ENCODE data around the gene GAA.

The GAA gene

DNA sequence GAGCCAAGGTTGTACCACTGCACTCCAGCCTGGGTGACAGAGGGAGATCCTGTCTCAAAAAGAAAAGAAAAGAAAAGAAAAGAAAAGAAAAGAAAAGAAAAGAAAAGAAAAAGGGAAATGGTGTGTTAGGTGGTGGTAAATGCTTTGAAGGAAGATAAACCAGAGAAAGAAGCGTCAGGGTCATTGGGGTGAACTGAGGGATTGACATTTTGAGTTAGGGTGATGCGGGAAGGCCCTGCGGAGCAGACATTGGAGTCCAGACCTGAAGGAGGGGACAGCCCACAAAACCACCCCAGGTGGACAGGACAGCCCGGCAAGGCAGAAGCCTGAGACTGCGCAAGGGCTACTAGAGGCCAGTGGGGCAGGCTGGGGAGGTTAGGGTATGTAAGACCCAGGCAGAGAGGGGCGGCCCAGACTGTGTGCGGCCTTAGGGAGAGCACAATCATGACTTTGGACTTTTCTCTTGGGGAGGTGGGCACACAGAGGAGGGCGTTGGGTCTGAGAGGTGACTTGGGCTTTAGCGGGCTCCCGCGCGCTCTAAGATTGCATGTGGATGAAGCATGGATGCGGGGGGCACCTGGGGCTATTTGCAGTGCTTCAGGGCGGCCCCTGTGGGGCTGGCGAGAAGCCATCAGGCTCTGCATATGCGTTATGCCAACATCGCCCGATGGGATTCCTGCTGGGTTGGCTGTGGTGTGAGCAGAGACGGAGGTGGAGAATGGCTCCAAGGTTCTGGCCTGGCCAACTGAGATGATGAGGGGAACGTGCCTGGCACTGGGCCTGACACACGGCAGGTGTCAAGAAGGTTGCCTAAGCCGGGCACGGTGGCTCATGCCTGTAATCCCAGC is 3.3 kb upstream of the GAA start:
- DNase-seq (ENCODE audit: low read depth), result no peak
- TF ChIP-seq, protein P1, sequence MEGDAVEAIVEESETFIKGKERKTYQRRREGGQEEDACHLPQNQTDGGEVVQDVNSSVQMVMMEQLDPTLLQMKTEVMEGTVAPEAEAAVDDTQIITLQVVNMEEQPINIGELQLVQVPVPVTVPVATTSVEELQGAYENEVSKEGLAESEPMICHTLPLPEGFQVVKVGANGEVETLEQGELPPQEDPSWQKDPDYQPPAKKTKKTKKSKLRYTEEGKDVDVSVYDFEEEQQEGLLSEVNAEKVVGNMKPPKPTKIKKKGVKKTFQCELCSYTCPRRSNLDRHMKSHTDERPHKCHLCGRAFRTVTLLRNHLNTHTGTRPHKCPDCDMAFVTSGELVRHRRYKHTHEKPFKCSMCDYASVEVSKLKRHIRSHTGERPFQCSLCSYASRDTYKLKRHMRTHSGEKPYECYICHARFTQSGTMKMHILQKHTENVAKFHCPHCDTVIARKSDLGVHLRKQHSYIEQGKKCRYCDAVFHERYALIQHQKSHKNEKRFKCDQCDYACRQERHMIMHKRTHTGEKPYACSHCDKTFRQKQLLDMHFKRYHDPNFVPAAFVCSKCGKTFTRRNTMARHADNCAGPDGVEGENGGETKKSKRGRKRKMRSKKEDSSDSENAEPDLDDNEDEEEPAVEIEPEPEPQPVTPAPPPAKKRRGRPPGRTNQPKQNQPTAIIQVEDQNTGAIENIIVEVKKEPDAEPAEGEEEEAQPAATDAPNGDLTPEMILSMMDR (conservative IDR thresholded peaks at IDR 0.05; ENCODE audit: control insufficient read depth, insufficient read depth, low read depth, low read length), result no peak
- H3K4me3 ChIP-seq (ENCODE audit: control insufficient read depth, low read depth, low read length), result no peak overlapping the region

DNA sequence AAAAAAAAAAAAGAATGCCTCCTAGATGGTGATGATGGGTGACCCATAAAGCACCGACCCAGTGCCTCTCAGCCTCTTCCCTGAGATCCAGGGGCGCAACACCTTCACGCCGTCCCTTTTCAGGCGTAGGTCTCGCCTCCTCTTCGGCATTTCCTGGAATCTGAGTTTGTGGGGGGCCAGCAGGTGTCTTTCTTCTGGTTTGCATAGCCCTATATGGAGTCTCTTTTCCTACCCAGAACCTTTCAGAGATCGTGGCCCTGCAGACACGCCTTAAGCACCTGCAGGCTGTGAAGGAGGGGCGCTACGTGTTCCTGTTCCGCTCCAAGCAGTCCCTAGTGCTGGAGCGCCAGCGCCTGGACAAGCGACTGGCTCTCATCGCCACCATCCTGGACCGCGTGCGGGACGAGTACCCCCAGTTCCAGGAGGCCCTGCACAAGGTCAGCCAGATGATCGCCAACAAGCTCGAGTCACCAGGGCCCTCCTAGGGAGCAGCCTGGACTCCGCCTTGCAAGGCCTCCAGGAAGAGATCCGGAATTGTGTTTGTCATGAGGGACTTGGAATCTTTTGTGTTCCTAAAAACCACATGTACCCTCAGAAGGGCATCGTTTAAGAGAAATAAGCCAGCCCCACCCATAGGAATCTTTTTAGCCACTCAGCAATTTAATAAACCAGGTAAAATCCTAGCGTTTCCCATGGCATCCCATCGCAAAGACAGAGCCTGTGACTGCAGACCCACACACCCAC is 1.9 kb upstream of the GAA start:
- TF ChIP-seq, protein P1 (conservative IDR thresholded peaks at IDR 0.05; ENCODE audit: control insufficient read depth, insufficient read depth, low read depth, low read length), result no peak

DNA sequence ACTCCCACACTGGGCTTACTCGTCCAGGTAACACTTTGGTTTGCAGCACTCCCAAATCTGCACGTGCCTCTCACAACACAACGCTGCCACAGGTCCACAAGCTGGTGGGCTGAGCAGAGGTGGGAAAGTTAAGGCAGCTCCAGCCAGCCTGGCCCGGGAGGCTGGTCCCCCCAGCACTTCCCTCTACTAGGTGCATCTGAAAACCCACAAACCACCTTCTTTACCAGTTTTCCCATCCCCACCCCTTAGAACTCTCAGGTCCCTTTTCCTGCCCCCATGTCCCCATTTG is 1.4 kb upstream of the GAA start:
- TF ChIP-seq, protein P1 (conservative IDR thresholded peaks at IDR 0.05; ENCODE audit: control insufficient read depth, insufficient read depth, low read depth, low read length), result no peak
- DNase-seq (ENCODE audit: low read depth), result no peak
- H3K4me3 ChIP-seq (ENCODE audit: control insufficient read depth, low read depth, low read length), result no peak overlapping the region

More for the DNA sequence above, 1.9 kb upstream of the GAA start:
- no peak overlapping the region for H3K4me3 ChIP-seq (ENCODE audit: control insufficient read depth, low read depth, low read length)
- no peak for DNase-seq (ENCODE audit: low read depth)

DNA sequence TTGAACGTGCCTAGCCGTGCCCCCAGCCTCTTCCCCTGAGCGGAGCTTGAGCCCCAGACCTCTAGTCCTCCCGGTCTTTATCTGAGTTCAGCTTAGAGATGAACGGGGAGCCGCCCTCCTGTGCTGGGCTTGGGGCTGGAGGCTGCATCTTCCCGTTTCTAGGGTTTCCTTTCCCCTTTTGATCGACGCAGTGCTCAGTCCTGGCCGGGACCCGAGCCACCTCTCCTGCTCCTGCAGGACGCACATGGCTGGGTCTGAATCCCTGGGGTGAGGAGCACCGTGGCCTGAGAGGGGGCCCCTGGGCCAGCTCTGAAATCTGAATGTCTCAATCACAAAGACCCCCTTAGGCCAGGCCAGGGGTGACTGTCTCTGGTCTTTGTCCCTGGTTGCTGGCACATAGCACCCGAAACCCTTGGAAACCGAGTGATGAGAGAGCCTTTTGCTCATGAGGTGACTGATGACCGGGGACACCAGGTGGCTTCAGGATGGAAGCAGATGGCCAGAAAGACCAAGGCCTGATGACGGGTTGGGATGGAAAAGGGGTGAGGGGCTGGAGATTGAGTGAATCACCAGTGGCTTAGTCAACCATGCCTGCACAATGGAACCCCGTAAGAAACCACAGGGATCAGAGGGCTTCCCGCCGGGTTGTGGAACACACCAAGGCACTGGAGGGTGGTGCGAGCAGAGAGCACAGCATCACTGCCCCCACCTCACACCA is 724 bp downstream of the GAA start:
- H3K4me3 ChIP-seq (ENCODE audit: control insufficient read depth, low read depth, low read length), result peak overlapping the region; percentile 90
- DNase-seq (ENCODE audit: low read depth), result peak; percentile 63
- TF ChIP-seq, protein P1 (conservative IDR thresholded peaks at IDR 0.05; ENCODE audit: control insufficient read depth, insufficient read depth, low read depth, low read length), result no peak

DNA sequence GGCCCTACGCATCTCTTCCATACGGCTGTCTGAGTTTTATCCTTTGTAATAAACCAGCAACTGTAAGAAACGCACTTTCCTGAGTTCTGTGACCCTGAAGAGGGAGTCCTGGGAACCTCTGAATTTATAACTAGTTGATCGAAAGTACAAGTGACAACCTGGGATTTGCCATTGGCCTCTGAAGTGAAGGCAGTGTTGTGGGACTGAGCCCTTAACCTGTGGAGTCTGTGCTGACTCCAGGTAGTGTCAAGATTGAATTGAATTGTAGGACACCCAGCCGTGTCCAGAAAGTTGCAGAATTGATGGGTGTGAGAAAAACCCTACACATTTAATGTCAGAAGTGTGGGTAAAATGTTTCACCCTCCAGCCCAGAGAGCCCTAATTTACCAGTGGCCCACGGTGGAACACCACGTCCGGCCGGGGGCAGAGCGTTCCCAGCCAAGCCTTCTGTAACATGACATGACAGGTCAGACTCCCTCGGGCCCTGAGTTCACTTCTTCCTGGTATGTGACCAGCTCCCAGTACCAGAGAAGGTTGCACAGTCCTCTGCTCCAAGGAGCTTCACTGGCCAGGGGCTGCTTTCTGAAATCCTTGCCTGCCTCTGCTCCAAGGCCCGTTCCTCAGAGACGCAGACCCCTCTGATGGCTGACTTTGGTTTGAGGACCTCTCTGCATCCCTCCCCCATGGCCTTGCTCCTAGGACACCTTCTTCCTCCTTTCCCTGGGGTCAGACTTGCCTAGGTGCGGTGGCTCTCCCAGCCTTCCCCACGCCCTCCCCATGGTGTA is 1.5 kb downstream of the GAA start:
- TF ChIP-seq, protein P1 (conservative IDR thresholded peaks at IDR 0.05; ENCODE audit: control insufficient read depth, insufficient read depth, low read depth, low read length), result no peak
- no peak for DNase-seq (ENCODE audit: low read depth)
- no peak overlapping the region for H3K4me3 ChIP-seq (ENCODE audit: control insufficient read depth, low read depth, low read length)

DNA sequence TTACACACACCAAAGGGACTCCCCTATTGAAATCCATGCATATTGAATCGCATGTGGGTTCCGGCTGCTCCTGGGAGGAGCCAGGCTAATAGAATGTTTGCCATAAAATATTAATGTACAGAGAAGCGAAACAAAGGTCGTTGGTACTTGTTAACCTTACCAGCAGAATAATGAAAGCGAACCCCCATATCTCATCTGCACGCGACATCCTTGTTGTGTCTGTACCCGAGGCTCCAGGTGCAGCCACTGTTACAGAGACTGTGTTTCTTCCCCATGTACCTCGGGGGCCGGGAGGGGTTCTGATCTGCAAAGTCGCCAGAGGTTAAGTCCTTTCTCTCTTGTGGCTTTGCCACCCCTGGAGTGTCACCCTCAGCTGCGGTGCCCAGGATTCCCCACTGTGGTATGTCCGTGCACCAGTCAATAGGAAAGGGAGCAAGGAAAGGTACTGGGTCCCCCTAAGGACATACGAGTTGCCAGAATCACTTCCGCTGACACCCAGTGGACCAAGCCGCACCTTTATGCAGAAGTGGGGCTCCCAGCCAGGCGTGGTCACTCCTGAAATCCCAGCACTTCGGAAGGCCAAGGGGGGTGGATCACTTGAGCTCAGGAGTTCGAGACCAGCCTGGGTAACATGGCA is 2.2 kb downstream of the GAA start:
- H3K4me3 ChIP-seq (ENCODE audit: control insufficient read depth, low read depth, low read length), result no peak overlapping the region
- no peak for DNase-seq (ENCODE audit: low read depth)
- TF ChIP-seq, protein P1 (conservative IDR thresholded peaks at IDR 0.05; ENCODE audit: control insufficient read depth, insufficient read depth, low read depth, low read length), result no peak

Measured in fibroblast of mammary gland (primary cell).